Smooth muscle cell (in vitro differentiated cells): Measurements from ENCODE around the gene SLC9A9. TPM values are rescaled to one million over a fixed set of nuclear protein-coding genes. Genes with fewer than 3 reads are reported as not detected.

ENCODE experiments used
- DNase-seq: peaks from one replicate; lab custom pipeline; 2025; ENCODE audit not compliant: unreplicated experiment; lab: John Stamatoyannopoulos, UW
- H2AFZ ChIP-seq: fragments of 200-600 bp; sonication (generic); 2 replicates; pipeline ENCODE4 v1.6.0; 2016; ENCODE audit warnings: antibody characterized with exemption, low read depth, mild to moderate bottlenecking
- H3F3A ChIP-seq: fragments of 200-600 bp; sonication (generic); 2 replicates; pipeline ENCODE4 v1.6.0; 2017; ENCODE audit warnings: antibody characterized with exemption, low read depth
- H3K27ac ChIP-seq: fragments of 200-600 bp; sonication (generic); 2 replicates; pipeline ENCODE4 v1.5.1; 2016; ENCODE audit warnings: low read depth, mild to moderate bottlenecking
- H3K27me3 ChIP-seq: fragments of 200-600 bp; sonication (generic); 2 replicates; pipeline ENCODE4 v1.6.1; 2016; ENCODE audit warnings: low read depth, mild to moderate bottlenecking
- H3K36me3 ChIP-seq: fragments of 200-600 bp; sonication (generic); 2 replicates; pipeline ENCODE4 v1.5.1; 2016; ENCODE audit warnings: low read depth
- H3K4me1 ChIP-seq: fragments of 200-600 bp; sonication (generic); 2 replicates; pipeline ENCODE4 v1.5.1; 2016; ENCODE audit warnings: low read depth
- H3K4me2 ChIP-seq: fragments of 200-600 bp; sonication (generic); 2 replicates; pipeline ENCODE4 v1.6.0; 2016; ENCODE audit warnings: mild to moderate bottlenecking
- H3K4me3 ChIP-seq: fragments of 200-600 bp; sonication (generic); 2 replicates; pipeline ENCODE4 v1.5.1; 2016; ENCODE audit warnings: mild to moderate bottlenecking
- H3K79me2 ChIP-seq: fragments of 200-600 bp; sonication (generic); 2 replicates; pipeline ENCODE4 v1.6.0; 2016; ENCODE audit warnings: low read depth, mild to moderate bottlenecking
- H3K9ac ChIP-seq: fragments of 200-600 bp; sonication (generic); 2 replicates; pipeline ENCODE4 v1.6.0; 2016; ENCODE audit warnings: low read depth
- H3K9me3 ChIP-seq: fragments of 200-600 bp; sonication (generic); replicated peaks from 2 replicates; pipeline ENCODE4 v1.5.1; 2016; ENCODE audit warnings: low read depth
- H4K20me1 ChIP-seq: fragments of 200-600 bp; sonication (generic); 2 replicates; pipeline ENCODE4 v1.6.0; 2016; ENCODE audit warnings: low read depth
- WGBS: methylation state at CpG from one replicate; pipeline ENCODE4 v1.1.7; 2016; ENCODE audit warnings: low lambda C conversion rate; 5-methylcytosine and 5-hydroxymethylcytosine counted together
- polyA plus RNA-seq: library from polyadenylated mRNA; unstranded; fragments of >200 nt; fragmentation: Nextera tagmentation; extraction: Ambion mirVana; gene quantifications from 2 replicates; pipeline ENCODE4 v1.2.1, GENCODE V29; 2016
- total RNA-seq: library from RNA; depleted of rRNA; stranded (reverse); fragments of >200 nt; gene quantifications from 2 replicates; pipeline ENCODE4 v1.2.3, GENCODE V29; 2014
- TF ChIP-seq, protein P1 (sequence below): fragments of 200-600 bp; sonication (generic); IDR thresholded peaks from 2 replicates; pipeline ENCODE4 v1.5.1; 2017; ENCODE audit warnings: borderline replicate concordance, mild to moderate bottlenecking, antibody characterized with exemption; ENCODE audit not compliant: insufficient read depth, poor library complexity, severe bottlenecking

Gene SLC9A9
- total and polyA plus RNA-seq, 2 experiments from 2014 or later: 4.0 to 8.9 TPM

- no peak overlapping the region for H3K27ac ChIP-seq
- no peaks in the 10 kb centered on the region for H3K27me3 ChIP-seq
- no peaks in the 10 kb centered on the region for H3K79me2 ChIP-seq
- no peak for DNase-seq
- no peak overlapping the region for H3K9ac ChIP-seq
- TF ChIP-seq, protein P1, sequence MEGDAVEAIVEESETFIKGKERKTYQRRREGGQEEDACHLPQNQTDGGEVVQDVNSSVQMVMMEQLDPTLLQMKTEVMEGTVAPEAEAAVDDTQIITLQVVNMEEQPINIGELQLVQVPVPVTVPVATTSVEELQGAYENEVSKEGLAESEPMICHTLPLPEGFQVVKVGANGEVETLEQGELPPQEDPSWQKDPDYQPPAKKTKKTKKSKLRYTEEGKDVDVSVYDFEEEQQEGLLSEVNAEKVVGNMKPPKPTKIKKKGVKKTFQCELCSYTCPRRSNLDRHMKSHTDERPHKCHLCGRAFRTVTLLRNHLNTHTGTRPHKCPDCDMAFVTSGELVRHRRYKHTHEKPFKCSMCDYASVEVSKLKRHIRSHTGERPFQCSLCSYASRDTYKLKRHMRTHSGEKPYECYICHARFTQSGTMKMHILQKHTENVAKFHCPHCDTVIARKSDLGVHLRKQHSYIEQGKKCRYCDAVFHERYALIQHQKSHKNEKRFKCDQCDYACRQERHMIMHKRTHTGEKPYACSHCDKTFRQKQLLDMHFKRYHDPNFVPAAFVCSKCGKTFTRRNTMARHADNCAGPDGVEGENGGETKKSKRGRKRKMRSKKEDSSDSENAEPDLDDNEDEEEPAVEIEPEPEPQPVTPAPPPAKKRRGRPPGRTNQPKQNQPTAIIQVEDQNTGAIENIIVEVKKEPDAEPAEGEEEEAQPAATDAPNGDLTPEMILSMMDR: no peak
- no peak overlapping the region for H2AFZ ChIP-seq
- H3K36me3 ChIP-seq: no peaks in the 10 kb centered on the region
- no peak overlapping the region for H3K4me3 ChIP-seq
- no peaks in the 10 kb centered on the region for H4K20me1 ChIP-seq
- H3K4me1 ChIP-seq: no peaks in the 10 kb centered on the region
- H3K9me3 ChIP-seq: no peaks in the 10 kb centered on the region
- WGBS: 66% methylated on average over 3 of the region's 3 CpGs
- no peak overlapping the region for H3K4me2 ChIP-seq
- H3F3A ChIP-seq: no peaks in the 10 kb centered on the region
These were observed 171.5 kb downstream of the SLC9A9 start for GRCh38 chr3:143676747-143677146.

DNA sequence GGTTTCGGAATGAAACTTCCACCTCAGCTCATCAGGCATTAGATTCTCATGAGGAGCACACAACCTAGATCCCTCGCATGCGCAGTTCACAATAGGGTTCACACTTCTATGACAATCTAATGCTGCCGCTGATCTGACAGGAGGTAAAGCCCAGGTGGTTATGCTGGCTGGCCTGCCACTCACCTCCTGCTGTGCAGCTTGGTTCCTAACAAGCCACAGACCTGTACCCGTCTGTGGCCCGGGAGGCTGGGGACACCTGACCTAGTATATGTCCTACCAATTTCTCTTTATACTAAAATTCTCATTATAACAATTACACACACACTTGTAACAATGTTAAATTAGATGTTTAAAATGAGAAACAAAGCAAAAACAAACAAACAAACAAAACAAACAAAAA lies 172.2 kb downstream of the SLC9A9 start:
- Histone ChIP-seq H3K36me3 (no peaks in the 10 kb centered on the region), H3F3A (no peaks in the 10 kb centered on the region), H4K20me1 (no peaks in the 10 kb centered on the region), H3K9ac (no peak overlapping the region), H3K9me3 (no peaks in the 10 kb centered on the region), H3K4me3 (no peak overlapping the region), H3K27ac (no peak overlapping the region), H2AFZ (no peak overlapping the region), H3K4me1 (no peaks in the 10 kb centered on the region), H3K27me3 (no peaks in the 10 kb centered on the region), H3K79me2 (no peaks in the 10 kb centered on the region), H3K4me2 (no peak overlapping the region)
- DNase-seq: no peak
- TF ChIP-seq, protein P1: no peak
- WGBS: 94% methylated on average over 6 of the region's 6 CpGs

GRCh38 chr3:143674100-143674968 lies 173.9 kb downstream of the SLC9A9 start:
- peak overlapping the region; percentile 67 for H2AFZ ChIP-seq
- no peaks in the 10 kb centered on the region for H3K4me1 ChIP-seq
- peak overlapping the region; percentile 73 for H3K4me2 ChIP-seq
- peak; percentile 35 for DNase-seq
- no peaks in the 10 kb centered on the region for H3K9me3 ChIP-seq
- TF ChIP-seq, protein P1: peak; percentile 96
- H4K20me1 ChIP-seq: no peaks in the 10 kb centered on the region
- H3K27ac ChIP-seq: no peak overlapping the region
- H3K36me3 ChIP-seq: no peaks in the 10 kb centered on the region
- WGBS: 29% methylated on average over 10 of the region's 10 CpGs
- H3K4me3 ChIP-seq: no peak overlapping the region
- no peak overlapping the region for H3K9ac ChIP-seq
- H3K79me2 ChIP-seq: no peaks in the 10 kb centered on the region
- no peaks in the 10 kb centered on the region for H3F3A ChIP-seq
- H3K27me3 ChIP-seq: no peaks in the 10 kb centered on the region
